Common myeloid progenitor, CD34-positive (primary cell): ENCODE data around the gene ZNF839.

Source experiments
- CTCF ChIA-PET: fragments of 350-600 bp; sonication (Branson Sonifier 250); formaldehyde crosslinking; loops from one replicate; lab custom pipeline; 2021; ENCODE audit warnings: antibody characterized with exemption; lab: Charles Lee
- POLR2A ChIA-PET: fragments of 350-600 bp; sonication (Branson Sonifier 250); formaldehyde crosslinking; loops from one replicate; lab custom pipeline; 2021; ENCODE audit warnings: antibody characterized with exemption; lab: Charles Lee
- DNase-seq, 3 donors: peaks; one replicate each; pipeline versions ENCODE4 v3.0.0 to v3.0.0-alpha.2; 2013
- H3K27ac ChIP-seq, 2 experiments: 1 replicate in 1 of 2; 2 replicates in 1 of 2; pipeline ENCODE4 v1.7.0; 2013; ENCODE audit warnings: inconsistent platforms in 2 of 2, low read length in 2 of 2, mild to moderate bottlenecking in 2 of 2, low read depth in 1 of 2, moderate library complexity in 1 of 2; ENCODE audit not compliant: severe bottlenecking in 2 of 2, insufficient read depth in 1 of 2, poor library complexity in 1 of 2
- H3K27me3 ChIP-seq, 5 experiments: replicated peaks in 2 of 5; 1 replicate in 3 of 5; 2 replicates in 2 of 5; pipeline versions ENCODE4 v1.6.1 to v1.7.0; 2013; ENCODE audit warnings: low read length in 4 of 5, mild to moderate bottlenecking in 2 of 5, moderate library complexity in 2 of 5, inconsistent platforms in 1 of 5; ENCODE audit not compliant: insufficient read depth in 5 of 5, control insufficient read depth in 4 of 5
- H3K36me3 ChIP-seq, 4 experiments: 1 replicate in 2 of 4; 2 replicates in 2 of 4; pipeline versions ENCODE4 v1.6.1 to v1.7.0; 2013; ENCODE audit warnings: low read length in 3 of 4, control low read depth in 1 of 4, mild to moderate bottlenecking in 1 of 4; ENCODE audit not compliant: control insufficient read depth in 4 of 4, insufficient read depth in 4 of 4
- H3K4me1 ChIP-seq, 4 experiments: 1 replicate in 3 of 4; 2 replicates in 1 of 4; pipeline versions ENCODE4 v1.6.1 to v1.7.1; 2013; ENCODE audit warnings: low read length in 3 of 4, mild to moderate bottlenecking in 3 of 4, control low read depth in 1 of 4, inconsistent platforms in 1 of 4, moderate library complexity in 1 of 4; ENCODE audit not compliant: control insufficient read depth in 4 of 4, insufficient read depth in 4 of 4; ENCODE audit errors: control extremely low read depth in 1 of 4
- H3K4me3 ChIP-seq, 7 experiments: 1 replicate in 4 of 7; 2 replicates in 3 of 7; pipeline versions ENCODE4 v1.5.1 to v1.7.0; 2013; ENCODE audit warnings: mild to moderate bottlenecking in 7 of 7, low read length in 6 of 7, moderate library complexity in 6 of 7, inconsistent platforms in 2 of 7, low read depth in 2 of 7, control low read depth in 1 of 7; ENCODE audit not compliant: insufficient read depth in 4 of 7, control insufficient read depth in 1 of 7; ENCODE audit errors: extremely low read depth in 1 of 7
- H3K9me3 ChIP-seq, 5 experiments: 1 replicate in 4 of 5; 2 replicates in 1 of 5; pipeline versions ENCODE4 v1.6.1 to v1.7.1; 2013; ENCODE audit warnings: low read length in 4 of 5, mild to moderate bottlenecking in 2 of 5, inconsistent platforms in 1 of 5, low read depth in 1 of 5, moderate library complexity in 1 of 5; ENCODE audit not compliant: control insufficient read depth in 4 of 5, insufficient read depth in 2 of 5; ENCODE audit errors: control extremely low read depth in 1 of 5
- WGBS: methylation state at CpG from one replicate; pipeline ENCODE4 v1.1.5; 2013; ENCODE audit not compliant: insufficient coverage; 5-methylcytosine and 5-hydroxymethylcytosine counted together

The ZNF839 gene

DNA sequence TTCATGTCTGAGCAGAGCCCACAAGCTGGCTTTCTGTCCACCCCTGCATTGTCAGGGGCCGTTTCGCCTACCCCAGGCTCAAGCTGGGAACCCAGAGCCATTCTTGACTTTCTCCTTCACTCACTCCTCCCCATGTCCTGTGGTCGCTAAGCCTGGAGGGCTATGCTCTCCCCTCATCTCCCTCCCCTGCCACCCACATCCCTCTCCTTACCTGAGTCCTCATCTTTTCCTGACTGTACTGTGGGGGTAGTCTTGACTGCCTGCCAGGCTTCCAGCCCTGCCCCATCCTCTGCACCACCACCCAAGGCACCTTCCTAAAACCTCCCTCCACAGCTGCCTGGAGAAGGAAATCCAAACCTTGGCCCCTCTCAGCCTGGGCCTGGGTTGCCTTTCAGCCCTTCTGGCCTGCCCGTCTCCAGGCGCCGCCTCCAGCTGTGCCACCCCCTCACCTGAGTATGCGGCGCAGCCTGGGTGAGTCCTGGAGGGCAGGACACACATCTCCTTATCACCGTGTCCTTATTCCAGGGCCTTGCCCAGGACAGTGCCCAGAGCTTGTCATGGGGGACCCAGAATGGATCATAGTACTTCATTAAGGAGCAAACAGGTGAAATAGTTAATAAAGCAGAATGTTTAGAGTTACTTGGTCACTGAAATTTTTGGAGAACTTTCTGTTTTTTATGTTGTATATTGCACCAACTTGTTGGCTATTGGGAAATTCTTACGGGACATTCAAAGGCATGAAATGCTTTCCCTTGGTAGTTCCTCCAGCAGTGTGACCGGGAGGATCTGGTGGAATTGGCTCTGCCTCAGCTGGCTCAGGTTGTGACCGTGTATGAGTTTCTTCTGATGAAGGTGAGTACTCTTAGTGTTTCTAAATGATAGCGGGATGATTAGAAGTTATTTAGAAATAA lies 14.5 kb downstream of the ZNF839 start:
- Histone ChIP-seq H3K4me1 (no peaks in the 10 kb centered on the region), H3K4me3 (no peak overlapping the region), H3K27me3 (no peaks in the 10 kb centered on the region), H3K36me3 (peaks cover 17 to 56% (median 35%) of the 10 kb centered on the region in 4 experiments), H3K9me3 (no peaks in the 10 kb centered on the region), H3K27ac (no peak overlapping the region)
- CTCF ChIA-PET, result interaction anchor here (1.1 to 2.3 kb wide), 3 partner anchors 10 to 23 kb away, joined by 3 to 8 read pairs (median 7); no protein-coding TSS in a partner anchor
- WGBS, result 95% methylated on average over 4 of the region's 13 CpGs
- no peak for DNase-seq
- POLR2A ChIA-PET, result interaction anchor here (0.6 to 1.1 kb wide), 2 partner anchors 9 to 18 kb away, joined by 3 read pairs; no protein-coding TSS in a partner anchor

DNA sequence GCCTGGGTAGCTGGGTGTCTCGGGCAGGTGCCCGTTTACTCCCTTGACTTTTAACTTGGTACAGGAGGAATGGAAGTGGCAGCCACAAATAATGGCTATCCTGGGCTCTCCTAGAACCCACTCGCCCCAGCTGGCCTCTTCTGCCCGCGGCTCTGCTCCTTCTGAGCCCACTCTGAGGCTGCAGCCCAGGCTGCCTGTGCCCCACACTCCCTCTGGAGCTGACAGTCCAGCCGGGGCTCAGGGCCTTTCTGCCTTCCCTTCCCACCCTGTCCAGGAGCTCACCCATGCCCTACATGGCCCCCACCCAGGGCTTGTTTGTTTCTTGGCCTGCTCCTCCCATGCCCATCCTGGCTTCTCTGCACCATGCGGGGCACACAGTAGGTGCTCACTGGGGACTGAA lies 15.6 kb downstream of the ZNF839 start:
- WGBS, result 90% methylated on average over 7 of the region's 7 CpGs
- CTCF ChIA-PET, result interaction anchor here (1.0 to 2.3 kb wide), 2 partner anchors 11 to 239 kb away, joined by 3 to 8 read pairs; no protein-coding TSS in a partner anchor
- H3K36me3 ChIP-seq, result peaks cover 17 to 57% (median 38%) of the 10 kb centered on the region in 4 experiments

DNA sequence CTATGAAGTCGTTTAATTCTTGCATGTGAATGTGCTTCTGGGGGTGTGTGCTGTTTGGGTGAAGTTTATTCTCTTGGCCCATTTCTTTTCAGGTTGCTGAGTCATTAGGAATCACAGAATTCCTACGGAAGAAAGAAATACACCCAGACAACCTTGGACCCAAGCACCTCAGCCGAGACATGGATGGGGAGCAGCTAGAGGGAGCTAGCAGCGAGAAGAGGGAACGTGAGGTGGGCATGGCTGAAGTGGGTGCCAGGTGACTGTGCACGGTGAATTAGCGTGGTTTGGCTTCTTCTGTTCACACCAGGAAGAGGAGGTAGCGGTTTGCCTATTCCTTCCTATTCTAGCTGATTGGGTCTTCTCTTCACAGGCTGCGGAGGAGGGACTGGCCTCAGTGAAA lies 19.2 kb downstream of the ZNF839 start:
- POLR2A ChIA-PET, result interaction anchor here (0.7 kb wide), 1 partner anchor 76 kb away, joined by 3 read pairs; no protein-coding TSS in a partner anchor
- no peak overlapping the region for H3K4me3 ChIP-seq
- no peaks in the 10 kb centered on the region for H3K27me3 ChIP-seq
- H3K27ac ChIP-seq, result no peak overlapping the region
- no peaks in the 10 kb centered on the region for H3K9me3 ChIP-seq
- H3K4me1 ChIP-seq, result no peaks in the 10 kb centered on the region
- 91% methylated on average over 9 of the region's 9 CpGs for WGBS
- peaks cover 17 to 67% (median 39%) of the 10 kb centered on the region in 4 experiments for H3K36me3 ChIP-seq
- CTCF ChIA-PET, result no interaction called here
- DNase-seq, result no peak

More for the DNA sequence above, 15.6 kb downstream of the ZNF839 start:
- no peak overlapping the region for H3K27ac ChIP-seq
- no peak for DNase-seq
- no peaks in the 10 kb centered on the region for H3K9me3 ChIP-seq
- POLR2A ChIA-PET, result interaction anchor here (0.6 kb wide), 1 partner anchor 35 kb away, joined by 5 read pairs; no protein-coding TSS in a partner anchor
- H3K4me3 ChIP-seq, result no peak overlapping the region
- no peaks in the 10 kb centered on the region for H3K4me1 ChIP-seq
- no peaks in the 10 kb centered on the region for H3K27me3 ChIP-seq

DNA sequence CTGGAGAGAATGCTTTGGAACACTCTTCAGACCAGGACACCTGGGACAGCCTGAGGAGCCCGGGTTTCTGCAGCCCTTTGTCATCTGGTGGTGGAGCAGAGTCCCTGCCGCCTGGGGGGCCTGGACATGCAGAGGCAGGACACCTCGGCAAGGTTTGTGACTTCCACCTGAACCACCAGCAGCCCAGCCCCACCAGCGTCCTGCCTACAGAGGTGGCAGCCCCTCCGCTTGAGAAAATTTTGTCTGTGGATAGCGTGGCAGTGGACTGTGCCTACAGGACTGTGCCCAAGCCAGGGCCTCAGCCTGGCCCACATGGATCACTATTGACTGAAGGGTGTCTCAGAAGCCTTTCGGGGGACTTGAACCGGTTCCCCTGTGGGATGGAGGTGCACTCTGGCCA lies 22.0 kb downstream of the ZNF839 start:
- ChIA-PET POLR2A (no interaction called here), CTCF (interaction anchor here (1.2 kb wide), 1 partner anchor 9 kb away, joined by 3 read pairs; no protein-coding TSS in a partner anchor)
- no peaks in the 10 kb centered on the region for H3K27me3 ChIP-seq
- H3K36me3 ChIP-seq, result peaks cover 11 to 65% (median 47%) of the 10 kb centered on the region in 4 experiments
- H3K4me1 ChIP-seq, result no peaks in the 10 kb centered on the region
- H3K9me3 ChIP-seq, result no peaks in the 10 kb centered on the region
- DNase-seq, result no peak
- H3K4me3 ChIP-seq, result no peak overlapping the region
- WGBS, result 95% methylated on average over 6 of the region's 8 CpGs
- H3K27ac ChIP-seq, result no peak overlapping the region

DNA sequence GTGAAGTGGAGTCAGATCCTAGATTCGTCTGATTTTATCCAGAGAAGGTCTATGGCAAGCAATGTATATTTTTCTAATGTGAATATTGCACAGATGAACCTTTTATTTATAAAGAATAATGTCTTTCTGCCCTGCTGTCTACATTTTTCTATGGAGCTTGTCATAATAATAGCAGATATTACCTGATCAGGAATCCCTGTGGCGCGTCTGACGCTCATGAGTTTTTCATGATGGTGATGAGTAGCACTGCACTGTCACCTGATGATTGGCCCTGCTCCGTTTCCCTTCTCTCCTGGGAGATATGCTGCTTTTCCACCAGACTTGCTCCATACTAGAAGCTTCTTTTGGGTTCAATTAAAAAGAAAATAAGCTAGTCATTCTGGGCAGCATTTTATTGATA lies 22.7 kb downstream of the ZNF839 start:
- Histone ChIP-seq H3K4me3 (no peak overlapping the region), H3K4me1 (no peaks in the 10 kb centered on the region), H3K27me3 (no peaks in the 10 kb centered on the region), H3K9me3 (no peaks in the 10 kb centered on the region), H3K36me3 (peaks cover 9 to 67% (median 50%) of the 10 kb centered on the region in 4 experiments), H3K27ac (no peak overlapping the region)
- ChIA-PET CTCF (interaction anchor here (1.2 kb wide), 1 partner anchor 8 kb away, joined by 3 read pairs; no protein-coding TSS in a partner anchor), POLR2A (no interaction called here)
- no peak for DNase-seq
- 100% methylated on average over 3 of the region's 5 CpGs for WGBS

DNA sequence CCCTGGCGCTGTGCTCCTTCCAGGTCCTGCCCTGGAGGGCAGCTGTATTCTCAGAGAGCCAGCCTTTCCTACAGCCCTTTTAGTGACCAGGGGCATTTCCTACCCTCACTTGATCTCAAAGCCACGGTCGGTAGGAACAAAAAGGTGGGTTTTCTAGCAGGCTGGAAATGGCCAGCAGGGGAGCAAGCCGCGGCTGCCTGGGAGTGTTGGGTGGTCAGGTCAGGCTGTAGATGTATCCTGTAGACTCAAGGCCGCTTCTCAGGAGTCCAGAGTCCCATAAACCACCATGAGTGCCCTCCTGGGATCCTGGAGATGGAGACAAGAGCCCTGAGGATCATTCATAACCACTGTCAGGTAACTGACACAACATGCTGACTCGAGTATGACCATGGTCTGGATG lies 24.5 kb downstream of the ZNF839 start:
- ChIA-PET POLR2A (interaction anchor here (0.7 kb wide), 1 partner anchor 465 kb away, joined by 3 read pairs; no protein-coding TSS in a partner anchor), CTCF (no interaction called here)
- no peak for DNase-seq
- H3K36me3 ChIP-seq, result peaks cover 2 to 73% (median 52%) of the 10 kb centered on the region in 4 experiments
- no peak overlapping the region for H3K27ac ChIP-seq
- H3K4me1 ChIP-seq, result no peaks in the 10 kb centered on the region
- no peak overlapping the region for H3K4me3 ChIP-seq
- H3K9me3 ChIP-seq, result no peaks in the 10 kb centered on the region
- 97% methylated on average over 6 of the region's 7 CpGs for WGBS
- H3K27me3 ChIP-seq, result no peaks in the 10 kb centered on the region

DNA sequence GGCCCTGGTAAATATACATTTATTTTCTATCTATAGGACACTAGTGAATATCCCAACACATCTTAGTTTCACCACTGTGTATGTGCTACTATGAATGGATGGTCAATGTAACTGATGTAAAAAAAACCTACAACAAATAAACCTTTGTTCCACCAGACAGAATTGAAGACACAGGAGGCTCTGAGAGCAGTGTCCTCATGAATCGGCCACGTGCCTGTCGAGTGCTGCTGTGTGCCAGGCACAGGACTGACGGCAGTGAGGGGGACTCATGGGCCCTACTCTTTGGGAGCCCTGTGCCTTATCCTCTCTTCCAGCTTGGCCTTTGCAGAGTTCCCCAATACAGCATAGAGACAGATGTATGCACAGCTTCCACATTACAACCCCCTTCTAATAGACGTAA lies 24.9 kb downstream of the ZNF839 start:
- Histone ChIP-seq H3K4me3 (no peak overlapping the region), H3K27me3 (no peaks in the 10 kb centered on the region), H3K4me1 (no peaks in the 10 kb centered on the region), H3K27ac (no peak overlapping the region), H3K9me3 (no peaks in the 10 kb centered on the region), H3K36me3 (peaks cover 2 to 76% (median 54%) of the 10 kb centered on the region in 4 experiments)
- CTCF ChIA-PET, result no interaction called here
- WGBS, result 100% methylated on average over 3 of the region's 5 CpGs
- DNase-seq, result no peak
- POLR2A ChIA-PET, result no interaction called here
